Anterior cingulate cortex (tissue), 58 donors: ENCODE results near the gene ABLIM2.

Experiments used
- DNase-seq, 58 donors: peaks; one replicate each; lab custom pipeline; 2025; lab: John Stamatoyannopoulos, UW

Gene ABLIM2

DNA sequence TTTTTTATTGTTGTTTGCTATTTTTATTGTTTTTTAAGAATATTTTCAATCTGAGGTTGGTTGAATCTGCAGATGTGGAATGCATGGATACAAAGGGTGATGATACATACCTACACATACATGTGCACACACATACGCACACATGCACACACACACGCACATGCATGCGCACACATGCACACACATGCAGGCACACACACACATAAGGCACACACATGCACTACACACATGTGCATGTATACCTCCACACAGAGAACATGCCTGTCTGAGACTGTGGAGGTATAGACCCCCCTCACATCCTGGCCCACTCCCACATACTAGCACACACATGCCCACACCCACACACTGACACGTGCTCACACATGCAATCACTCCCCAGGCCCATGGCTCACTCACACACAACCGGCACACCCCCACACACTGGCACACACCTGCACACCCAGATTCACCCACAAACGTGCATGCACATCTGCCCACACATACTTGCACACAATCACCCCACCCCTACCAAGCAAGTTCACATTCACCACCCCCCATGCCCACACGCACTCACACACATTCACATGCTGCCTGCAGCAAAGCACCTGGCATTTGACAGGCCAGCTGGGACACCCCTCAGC lies 121.4 kb downstream of the ABLIM2 start:
- no peak for DNase-seq

DNA sequence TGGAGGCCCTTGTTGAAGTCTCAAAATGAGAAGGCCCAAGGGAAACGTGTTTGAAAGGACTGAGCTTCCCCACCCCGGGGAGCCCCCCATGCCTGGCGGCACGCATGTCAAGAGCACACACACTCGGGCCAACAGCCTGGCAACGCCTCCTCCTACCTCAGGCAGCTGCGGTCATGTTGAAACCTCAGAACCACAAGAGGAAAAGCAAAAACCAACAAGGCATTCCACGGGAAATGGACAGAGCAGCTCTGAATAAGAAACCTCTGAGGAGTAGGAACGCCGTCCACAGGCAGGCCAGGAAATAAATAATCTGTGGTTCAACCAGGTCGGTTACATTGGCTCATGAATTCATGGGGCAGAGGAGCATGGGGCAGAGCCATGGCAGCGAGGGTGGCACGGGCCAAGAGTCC lies 123.2 kb downstream of the ABLIM2 start:
- no peak for DNase-seq

DNA sequence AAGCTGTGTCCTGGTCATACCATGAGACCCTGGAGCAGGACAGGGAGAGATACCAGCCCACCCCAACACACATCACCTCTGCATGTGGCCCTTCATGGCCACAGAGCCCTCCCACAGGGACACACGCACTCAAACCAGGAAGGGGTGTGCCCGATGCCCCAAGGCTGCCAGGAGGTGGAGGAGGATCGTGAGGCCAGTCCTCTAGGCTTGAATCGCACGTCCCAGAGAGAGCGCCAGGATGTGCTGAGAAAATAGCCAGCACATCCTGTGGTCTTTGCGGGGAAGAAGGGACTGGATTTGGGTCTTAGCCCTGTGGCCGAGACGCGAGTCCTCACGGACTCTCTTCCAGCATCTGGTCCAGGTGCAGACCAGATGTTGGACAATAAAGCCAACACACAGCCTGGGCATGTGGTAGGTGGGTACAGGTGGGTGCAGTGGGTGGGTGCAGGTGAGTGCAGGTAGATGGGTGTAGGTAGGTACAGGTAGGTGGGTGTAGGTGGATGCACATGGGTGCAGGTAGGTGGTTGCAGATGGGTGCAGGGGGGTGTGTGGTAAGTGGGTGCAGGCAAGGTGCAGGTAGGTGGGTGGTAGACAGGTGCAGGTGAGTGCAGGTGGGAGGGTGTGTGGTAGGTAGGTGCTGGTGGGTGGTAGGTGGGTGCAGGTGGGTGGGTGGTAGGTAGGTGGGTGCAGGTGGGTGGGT lies 124.6 kb downstream of the ABLIM2 start:
- DNase-seq = no peak

DNA sequence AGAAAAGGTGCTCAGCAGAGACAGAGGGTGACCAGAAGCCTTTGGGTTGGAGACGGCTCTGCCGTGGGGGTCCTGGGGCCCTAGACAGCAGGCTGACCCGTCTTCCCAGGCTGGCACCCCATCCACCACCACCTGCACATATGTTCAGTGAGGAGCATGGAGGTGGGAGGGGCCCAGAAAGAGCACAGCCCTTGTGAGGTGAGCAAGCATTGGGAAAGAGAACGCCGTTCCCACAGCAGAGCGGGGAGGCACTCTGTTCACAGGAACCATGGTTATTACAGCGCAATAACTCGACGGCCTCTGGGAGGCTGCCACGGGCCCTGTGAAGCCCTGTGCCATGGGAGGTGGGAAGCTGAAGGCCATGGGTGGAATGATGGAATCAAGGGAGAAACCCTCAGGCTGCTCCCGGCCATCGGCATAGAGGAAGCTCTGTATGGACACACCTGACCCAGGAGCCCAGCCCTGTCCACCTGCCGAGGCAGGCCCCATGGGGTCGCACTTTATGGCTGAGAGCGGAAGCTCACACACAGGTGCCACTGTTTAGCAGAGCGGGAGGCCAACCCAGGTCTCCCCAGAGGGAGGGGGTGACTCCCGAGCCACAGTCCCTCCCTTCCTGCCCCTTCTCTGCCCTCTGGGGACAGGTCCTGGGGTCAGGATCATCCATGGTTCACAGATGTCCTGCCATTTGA lies 125.4 kb downstream of the ABLIM2 start:
- DNase-seq = no peak

DNA sequence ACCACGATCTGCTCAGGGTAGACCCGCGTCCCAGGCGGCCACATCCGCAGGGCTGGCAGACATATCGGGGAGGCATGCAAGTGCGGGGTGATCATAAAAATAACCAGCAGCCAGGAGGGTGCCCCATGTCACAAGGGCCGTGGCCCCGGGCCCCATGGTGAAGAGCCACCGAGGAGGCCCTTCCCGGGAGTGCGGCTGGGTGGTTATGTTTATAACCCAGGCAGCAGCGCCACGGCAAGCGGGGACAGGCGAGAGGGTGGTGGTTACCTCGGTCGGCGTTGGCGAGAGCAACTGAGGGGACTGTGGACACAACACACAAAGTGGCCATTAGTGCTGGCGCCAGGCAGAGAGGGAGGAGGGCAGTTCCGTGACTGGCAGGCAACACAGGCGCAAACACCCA lies 126.2 kb downstream of the ABLIM2 start:
- no peak for DNase-seq

DNA sequence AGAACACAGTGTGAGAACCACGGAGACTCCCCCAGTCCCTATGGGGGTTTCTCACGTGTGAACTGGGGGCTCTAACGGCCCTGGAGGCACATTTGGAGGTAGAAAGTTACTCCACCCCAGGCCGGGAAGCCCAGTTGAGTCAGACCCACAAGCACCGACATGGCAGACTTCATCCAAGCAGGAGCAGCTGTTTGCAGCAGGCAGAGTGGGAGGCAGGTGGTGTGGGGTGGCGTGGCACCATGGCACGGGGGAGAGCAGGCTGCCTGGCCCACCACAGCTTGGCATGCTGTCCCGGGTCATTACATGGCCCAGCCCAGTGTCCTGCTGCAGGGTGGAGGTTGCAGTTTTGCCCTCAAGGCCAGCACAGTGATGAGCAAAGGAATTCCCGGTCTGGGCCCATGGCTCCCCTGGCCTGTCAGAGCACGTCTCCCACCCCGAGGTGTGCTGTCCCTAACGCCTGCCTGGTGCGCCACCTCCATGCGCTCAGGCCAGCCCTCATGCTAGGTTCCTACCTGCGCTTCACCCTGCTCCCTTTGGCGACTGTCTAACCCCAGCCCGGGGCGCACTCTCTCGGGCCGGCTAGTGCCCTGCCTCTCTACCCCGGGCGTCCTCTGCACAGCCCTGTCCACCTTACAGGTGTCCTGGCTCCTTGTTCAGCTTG lies 128.4 kb downstream of the ABLIM2 start:
- DNase-seq = no peak

DNA sequence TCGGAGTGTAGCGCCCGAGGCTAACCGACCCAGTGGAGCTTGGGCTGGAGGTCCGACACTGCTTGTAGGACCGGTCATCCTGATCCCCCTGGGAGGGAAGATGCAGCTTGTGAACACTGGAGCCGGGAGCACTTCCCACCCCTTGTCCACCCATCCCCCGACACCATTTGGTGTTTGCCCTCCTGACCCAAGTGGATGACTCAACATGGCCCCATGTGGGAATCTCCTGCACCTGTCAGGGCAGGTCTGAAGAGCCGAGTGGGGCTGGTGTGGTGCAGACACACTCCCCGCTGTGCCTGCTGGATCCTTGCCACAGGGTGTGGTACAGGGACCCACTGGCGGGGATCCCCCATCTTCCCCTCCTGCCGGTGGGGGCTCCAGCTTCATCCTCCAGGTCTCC lies 128.9 kb downstream of the ABLIM2 start:
- no peak for DNase-seq

DNA sequence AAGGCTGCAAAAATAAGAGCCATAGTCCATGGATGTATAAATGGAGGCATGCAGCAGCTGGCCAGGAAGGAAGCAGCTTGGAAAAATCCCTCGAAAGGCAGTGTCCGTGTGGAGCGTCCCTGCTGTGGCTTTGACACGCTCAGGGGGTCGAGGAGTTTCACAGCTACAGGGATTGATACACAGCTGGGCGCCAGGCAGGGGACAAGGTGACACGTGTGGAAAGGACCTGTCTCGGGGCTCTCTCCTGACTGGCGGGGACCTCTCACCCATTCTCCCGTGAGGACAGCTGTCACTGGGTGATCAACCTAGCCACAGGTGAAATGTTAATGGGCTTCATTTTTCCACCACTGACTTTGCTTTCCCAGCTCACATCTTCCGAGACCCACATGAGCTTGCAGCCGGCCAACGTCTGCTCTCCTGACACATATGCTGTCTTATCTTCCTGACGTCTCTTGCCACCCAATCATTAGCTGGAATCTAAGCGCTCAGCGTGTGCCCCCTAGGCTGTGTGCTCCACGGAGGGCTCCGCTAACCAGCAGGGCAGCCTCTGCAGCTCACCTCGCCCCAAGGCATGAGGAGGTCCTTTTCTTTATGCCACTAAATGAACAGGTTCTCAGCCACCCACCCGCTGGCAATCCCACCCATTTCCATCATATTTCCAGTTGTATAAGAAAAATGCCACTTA lies 129.6 kb downstream of the ABLIM2 start:
- no peak for DNase-seq

DNA sequence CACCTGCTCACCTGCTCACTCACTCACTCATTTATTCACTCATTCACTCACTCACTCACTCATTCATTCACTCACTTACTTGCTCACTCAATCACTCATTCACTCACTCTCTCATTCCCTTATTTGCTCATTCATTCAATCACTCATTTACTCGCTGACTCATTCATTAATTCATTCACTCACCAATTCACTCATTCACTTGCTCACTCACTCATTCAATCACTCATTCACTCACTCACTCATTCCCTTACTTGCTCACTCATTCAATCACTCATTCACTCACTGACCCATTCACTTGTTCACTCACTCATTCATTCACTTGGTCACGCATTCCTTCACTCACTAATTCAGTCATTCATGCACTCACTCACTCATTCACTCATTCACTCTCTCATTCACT lies 130.2 kb downstream of the ABLIM2 start:
- no peak for DNase-seq

DNA sequence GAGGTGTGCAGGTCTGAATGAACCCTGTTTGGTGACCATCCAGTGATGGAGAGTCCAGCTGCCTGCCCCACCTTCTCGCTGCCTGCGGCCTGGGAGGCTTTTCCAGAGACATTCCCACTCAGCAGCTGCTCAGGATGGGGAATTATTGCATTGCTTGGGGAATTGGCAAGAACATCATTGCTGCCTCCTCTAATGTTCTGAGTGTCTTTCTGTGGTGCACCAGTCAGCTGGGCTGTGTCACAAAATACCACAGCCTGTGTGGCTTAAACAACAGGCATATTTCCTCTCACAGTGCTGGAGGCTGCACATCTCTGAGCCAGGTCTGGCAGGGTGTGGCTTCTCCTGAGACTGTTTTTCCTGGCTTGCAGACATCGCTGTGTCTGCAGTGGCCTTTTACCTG lies 132.2 kb downstream of the ABLIM2 start:
- DNase-seq = peak in 14 of 58 donors; percentile 12 to 71 (median 30)

DNA sequence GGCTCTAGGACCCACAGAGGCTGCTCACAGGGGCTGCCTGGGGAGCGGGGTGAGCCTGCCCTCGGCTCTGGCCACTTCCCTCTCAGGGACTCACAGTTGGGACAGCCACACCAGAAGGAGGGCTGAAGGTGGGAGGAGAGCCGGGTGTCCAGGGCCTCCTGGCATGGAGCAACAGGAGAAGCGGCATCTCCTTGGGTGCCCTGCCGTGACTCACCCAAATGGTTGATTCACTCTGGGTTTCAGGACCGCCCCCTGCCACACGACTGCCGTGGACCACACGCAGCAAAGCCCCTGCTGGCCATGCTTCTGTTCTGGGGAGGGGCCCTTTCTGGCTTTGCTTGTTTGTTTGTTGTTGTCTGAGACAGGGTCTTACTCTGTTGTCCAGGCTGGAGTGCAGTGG lies 132.9 kb downstream of the ABLIM2 start:
- DNase-seq = no peak

DNA sequence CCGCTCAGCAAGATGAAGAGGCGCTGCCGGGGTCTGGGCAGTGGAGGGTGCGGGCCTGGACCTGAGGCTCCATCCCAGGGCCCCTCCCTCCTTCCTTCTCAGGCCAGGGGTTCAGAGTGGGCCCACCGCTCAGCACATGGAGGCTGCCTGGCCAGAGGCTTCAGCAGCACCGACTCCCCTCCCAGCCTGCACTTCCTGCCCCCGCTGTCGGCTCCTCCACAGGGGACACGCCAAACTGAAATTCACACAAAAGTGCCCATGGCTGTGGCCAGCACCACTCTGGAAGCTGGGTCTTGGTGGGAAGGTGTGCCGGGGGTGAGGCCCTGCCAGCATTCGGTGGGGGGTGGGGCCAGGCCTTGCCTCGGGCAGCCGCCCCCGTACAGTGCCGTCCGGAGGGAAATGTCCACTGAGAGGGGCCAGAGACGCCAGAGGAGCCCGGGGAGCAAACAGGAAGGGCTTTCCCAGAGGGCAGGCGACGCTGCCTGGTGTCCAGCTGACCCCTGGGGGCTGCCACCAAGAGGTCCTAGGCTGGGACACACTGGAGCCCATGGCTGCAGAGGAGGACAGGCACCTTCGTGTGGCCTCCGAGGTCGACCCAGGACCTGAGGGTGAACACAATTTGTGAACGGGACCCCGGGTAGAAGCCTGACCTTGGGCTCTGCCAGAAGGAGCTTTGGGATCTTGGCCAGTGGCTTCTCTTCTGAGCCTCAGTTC lies 134.4 kb downstream of the ABLIM2 start:
- no peak for DNase-seq

DNA sequence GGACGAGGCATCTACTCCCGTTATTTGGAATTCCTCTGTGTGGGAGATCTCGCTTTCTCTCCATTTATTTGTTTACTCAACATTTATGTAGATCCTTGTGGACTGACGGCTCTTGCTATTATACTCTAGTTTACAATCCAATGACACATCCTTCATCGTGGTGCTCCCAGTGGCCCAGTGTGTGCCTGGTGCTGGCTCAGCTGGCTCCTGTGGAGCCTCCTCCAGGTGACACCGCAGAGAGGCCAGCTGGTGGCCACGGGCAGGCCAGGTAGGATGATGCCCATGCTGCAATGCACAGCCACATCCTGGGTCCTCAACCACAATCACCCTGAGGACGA lies 134.9 kb downstream of the ABLIM2 start:
- DNase-seq = no peak

DNA sequence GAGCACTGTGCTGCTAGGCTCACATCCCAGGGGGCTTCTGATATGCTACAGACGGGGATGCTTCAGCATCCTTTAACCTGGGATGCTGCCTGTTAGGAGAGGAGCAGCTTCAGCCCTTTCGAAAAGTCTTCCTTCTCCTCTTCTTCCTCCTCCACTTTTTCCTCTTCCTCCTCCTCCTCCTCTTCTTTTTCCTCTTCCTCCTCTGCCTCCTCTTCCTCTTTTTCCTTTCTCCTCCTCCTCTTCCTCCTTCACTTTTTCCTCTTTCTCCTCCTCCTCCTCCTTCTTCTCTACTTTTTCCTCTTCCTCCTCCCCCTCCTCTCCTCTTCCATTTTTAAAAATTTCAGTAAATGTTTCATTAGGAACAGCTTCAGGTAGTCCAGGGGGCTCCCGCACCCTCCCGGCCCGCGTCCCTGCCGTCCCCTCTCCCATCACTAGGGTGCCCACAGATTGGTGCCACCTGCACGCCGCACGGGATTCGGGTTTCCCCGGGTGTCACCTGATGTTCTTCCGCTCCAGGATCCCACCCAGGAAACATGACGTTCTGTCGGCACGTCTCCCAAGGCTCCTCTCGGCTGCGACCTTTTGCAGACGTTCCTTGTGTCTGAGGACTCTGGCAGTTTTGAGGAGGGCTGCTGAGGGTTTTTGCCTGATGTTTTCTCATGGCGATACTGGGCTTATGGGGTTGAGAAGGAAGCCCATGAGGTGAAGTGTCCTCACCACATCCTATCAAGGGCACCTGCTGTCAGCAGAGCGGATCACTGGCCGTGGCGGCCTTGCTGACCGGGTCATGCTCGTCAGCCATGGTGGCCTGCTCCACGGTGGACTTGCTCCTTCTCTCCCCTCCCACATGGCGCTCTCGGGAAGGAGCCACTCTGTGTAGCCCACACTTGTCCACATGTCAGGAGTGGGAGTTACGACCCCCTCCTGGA lies 135.6 kb downstream of the ABLIM2 start:
- DNase-seq = no peak

DNA sequence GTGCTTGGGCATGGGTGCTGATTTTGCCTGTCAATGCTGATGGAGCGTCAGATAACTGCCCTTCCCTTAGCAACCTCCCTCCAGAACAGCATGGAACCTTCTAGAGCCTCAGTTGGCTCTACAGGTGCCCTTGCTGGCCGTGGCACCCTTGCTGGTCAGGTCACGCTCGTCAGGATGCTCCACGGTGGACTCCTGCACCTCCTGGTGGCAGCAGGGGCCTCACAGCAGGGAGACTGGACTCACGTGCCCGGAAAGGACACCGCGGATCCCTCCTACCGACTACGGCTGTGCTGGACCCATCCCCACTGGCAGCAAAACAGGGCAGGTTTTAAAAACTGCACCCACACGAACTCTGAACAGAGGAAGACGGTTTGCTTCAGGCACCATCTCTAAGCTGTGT lies 136.8 kb downstream of the ABLIM2 start:
- peak in 1 of 58 donors; percentile 15 for DNase-seq

DNA sequence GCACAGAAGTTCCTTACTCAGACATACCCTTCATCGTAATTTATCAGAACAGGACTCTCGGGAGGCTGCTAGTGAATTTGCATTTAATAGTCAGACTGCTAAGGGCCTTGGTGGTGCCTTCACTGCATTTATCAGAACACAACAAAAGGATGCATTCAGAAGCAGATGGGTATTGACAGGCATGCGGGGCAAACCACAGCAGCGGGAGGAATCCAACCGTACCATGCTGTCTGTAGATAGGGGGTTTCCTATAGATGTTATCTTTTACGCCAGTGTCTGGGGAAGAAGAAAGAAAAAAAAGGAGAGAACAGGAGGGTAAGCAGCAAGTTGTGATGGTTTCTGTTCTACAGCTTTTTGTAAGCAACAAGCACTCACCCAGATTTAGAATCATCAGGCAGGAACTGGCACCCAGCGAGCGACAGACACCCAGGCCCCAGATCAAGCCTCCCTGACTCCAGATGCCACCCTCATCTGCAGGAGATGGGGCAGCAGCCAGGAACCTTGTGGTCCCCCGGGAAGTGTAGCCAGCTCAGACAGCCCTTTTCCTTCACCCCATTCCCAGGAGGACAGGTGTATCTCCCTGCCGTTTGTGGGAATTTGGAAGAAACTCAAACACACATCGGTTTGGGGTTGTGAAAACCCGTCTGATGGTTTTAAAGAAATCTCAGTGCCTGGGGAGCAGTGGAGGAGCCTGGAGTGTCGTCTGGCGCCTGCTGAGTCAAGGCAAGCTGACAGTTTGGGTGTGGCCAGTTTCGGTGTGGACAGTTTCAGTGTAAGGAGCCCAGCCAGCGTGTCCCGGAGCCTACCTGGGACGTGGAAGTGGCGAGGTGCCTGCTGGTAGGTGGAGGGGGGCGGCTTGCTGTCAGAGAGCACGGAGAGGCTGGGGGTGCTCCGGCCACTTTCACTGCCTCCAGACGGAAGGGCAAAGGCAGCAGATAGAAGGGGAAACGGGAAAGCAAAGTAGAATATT lies 138.9 kb downstream of the ABLIM2 start:
- peak in 25 of 58 donors; percentile 16 to 77 (median 44) for DNase-seq

DNA sequence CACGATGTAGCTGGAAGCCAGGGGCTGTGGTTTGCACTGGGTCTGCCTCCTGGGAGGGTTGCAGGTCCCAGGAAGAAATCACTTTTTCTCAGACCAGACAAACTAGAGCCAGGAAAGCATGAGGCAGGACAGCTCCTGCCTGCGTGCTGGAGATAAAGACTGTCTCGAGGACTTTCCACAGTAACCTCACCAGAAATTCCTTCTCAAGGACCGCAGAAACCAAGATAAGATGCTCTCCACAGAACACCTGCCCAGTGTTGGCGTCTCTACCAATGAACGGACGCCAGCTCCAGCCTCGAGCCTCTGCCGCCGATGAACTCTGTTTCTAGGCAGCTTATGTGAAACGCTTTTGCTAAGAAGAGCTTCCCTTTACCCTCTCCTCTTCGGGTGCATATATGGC lies 142.1 kb downstream of the ABLIM2 start:
- DNase-seq = no peak

DNA sequence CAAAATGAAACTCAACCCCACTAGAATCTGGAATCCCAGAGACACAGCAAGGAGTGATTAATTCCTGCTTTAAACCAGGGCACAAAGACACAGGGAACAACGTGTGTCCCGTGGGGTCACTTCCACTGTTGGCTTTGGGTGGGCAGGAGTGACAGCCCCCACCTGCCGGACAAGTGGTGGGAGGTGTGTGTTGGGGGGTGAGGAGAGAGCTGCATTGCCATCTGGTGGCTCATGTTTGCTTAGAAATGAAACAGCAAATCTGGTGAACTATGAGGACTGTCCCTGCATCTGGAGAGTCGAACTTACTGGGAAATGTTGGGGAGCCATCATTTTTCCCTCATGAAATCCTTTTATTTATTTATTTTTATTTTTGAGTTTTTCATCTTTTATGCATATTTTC lies 143.1 kb downstream of the ABLIM2 start:
- peak in 16 of 58 donors; percentile 4 to 33 (median 18) for DNase-seq
